BE2C (cell line): Measurements from ENCODE around the gene ASCC2.

Experiments used
- DNase-seq: peaks from one replicate; pipeline ENCODE4 v3.0.0-alpha.2; 2020
- H3K27me3 ChIP-seq: fragments of 250-450 bp; sonication (Bioruptor Pico); 2 replicates; pipeline ENCODE4 v1.5.1; 2020; ENCODE audit warnings: mild to moderate bottlenecking
- H3K36me3 ChIP-seq: fragments of 250-450 bp; sonication (Bioruptor Pico); 2 replicates; pipeline ENCODE4 v1.5.1; 2020; ENCODE audit warnings: mild to moderate bottlenecking
- H3K4me1 ChIP-seq: fragments of 250-450 bp; sonication (Bioruptor Pico); 2 replicates; pipeline ENCODE4 v1.5.1; 2020
- H3K4me3 ChIP-seq: 2 replicates; pipeline ENCODE4 v1.5.1; 2011; ENCODE audit warnings: low read depth, low read length
- H3K9me3 ChIP-seq: fragments of 250-450 bp; sonication (Bioruptor Pico); 2 replicates; pipeline ENCODE4 v1.5.1; 2020
- CTCF ChIP-seq: IDR thresholded peaks from 2 replicates; pipeline ENCODE4 v1.5.1; 2012; ENCODE audit warnings: mild to moderate bottlenecking, low read depth, low read length

ASCC2 gene

GRCh38 chr22:29768052-29768693 is 69.9 kb downstream of the ASCC2 start:
- Histone ChIP-seq H3K4me1 (no peaks in the 10 kb centered on the region), H3K27me3 (no peaks in the 10 kb centered on the region), H3K36me3 (peaks cover 33% of the 10 kb centered on the region), H3K4me3 (peak overlapping the region; percentile 96), H3K9me3 (no peaks in the 10 kb centered on the region)
- TF ChIP-seq CTCF = no peak
- DNase-seq = no peak

DNA sequence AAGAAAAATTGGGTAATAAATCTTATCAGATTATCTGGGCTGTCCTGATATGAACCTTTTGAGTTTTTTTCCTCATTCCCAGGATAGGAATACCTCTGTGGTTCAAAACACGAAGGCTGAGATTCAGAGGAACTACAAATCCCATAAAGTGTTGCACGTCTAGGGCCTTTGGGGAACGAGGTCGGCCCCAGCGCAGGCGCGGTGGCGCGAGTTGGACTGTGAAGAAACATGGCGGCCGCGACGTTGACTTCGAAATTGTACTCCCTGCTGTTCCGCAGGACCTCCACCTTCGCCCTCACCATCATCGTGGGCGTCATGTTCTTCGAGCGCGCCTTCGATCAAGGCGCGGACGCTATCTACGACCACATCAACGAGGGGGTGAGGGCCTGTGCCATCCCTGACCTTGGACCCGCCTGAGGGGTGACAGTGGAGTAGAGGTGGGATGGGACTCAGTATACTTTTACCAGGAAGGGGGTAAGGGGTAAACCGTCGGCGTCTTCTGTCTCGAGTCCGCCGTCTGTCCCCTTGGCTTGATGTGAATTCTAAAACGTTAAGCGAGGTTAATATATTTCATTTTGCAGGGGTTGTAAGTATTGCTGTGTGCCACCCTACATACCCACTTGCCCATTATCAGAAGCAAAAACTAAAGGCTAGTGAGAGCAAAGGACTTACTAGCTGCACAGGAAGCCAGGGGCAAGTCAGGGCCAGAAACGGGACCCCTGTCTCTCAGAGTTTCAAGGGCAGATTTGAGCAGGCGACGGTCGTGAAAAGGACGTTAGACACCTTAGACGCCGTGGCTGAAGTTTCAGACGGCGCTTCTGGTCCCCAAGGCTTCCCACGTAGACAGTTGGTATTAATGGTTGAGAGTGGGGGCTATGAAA is 70.7 kb downstream of the ASCC2 start, which contains the start of gene UQCR10:
UQCR10 (plus strand) TSS at position 199 of the 881 bp plus-strand sequence; CDS start at position 229, 30 bp downstream.
- Histone ChIP-seq H3K27me3 (no peaks in the 10 kb centered on the region), H3K4me1 (no peaks in the 10 kb centered on the region), H3K9me3 (no peaks in the 10 kb centered on the region), H3K4me3 (peak within 1 kb of the TSS; percentile 96), H3K36me3 (peaks cover 33% of the 10 kb centered on the region)
- TF ChIP-seq CTCF = no peak
- peak; percentile 95 for DNase-seq

- Histone ChIP-seq H3K27me3 (no peaks in the 10 kb centered on the region), H3K9me3 (no peaks in the 10 kb centered on the region), H3K36me3 (peaks cover 33% of the 10 kb centered on the region), H3K4me1 (no peaks in the 10 kb centered on the region), H3K4me3 (peak within 1 kb of the TSS; percentile 96)
- TF ChIP-seq CTCF = no peak
- peak; percentile 96 for DNase-seq
Observed at GRCh38 chr22:29766632-29767170, 71.4 kb downstream of the ASCC2 start, which contains the start of gene ZMAT5. TSS of gene ZMAT5 (minus strand) at chr22:29767007. CDS start at chr22:29748544, 18,463 bp downstream.

GRCh38 chr22:29765905-29766631 is 72.0 kb downstream of the ASCC2 start:
- Histone ChIP-seq H3K36me3 (peaks cover 28% of the 10 kb centered on the region), H3K4me1 (no peaks in the 10 kb centered on the region), H3K9me3 (no peaks in the 10 kb centered on the region), H3K4me3 (peak overlapping the region; percentile 96), H3K27me3 (no peaks in the 10 kb centered on the region)
- no peak for DNase-seq
- no peak for TF ChIP-seq CTCF

GRCh38 chr22:29762263-29762662 is 75.8 kb downstream of the ASCC2 start:
- Histone ChIP-seq H3K4me1 (no peaks in the 10 kb centered on the region; the same call in 1 of the 2 replicates), H3K36me3 (no peaks in the 10 kb centered on the region), H3K4me3 (no peak overlapping the region), H3K27me3 (no peaks in the 10 kb centered on the region), H3K9me3 (no peaks in the 10 kb centered on the region)
- TF ChIP-seq CTCF = no peak
- DNase-seq = no peak
